ENCODE results near the gene ARF1.

The ARF1 gene

GRCh38 chr1:228146417-228147150 is 64.1 kb downstream of the ARF1 start:
- Histone ChIP-seq H3K4me3 (ENCODE audit: low read depth in 1 of 2, low read length in 2 of 2) (no peak overlapping the region), H3K27ac (ENCODE audit: low read depth, low read length) (no peak overlapping the region), H3K4me1 (ENCODE audit: control insufficient read depth in 1 of 2, insufficient read depth in 2 of 2, low read length in 2 of 2) (peaks cover 29 to 41% of the 10 kb centered on the region in 2 donors), H3K27me3 (ENCODE audit: control insufficient read depth in 1 of 2, insufficient read depth in 2 of 2, low read length in 2 of 2) (no peaks in the 10 kb centered on the region), H3K36me3 (ENCODE audit: control insufficient read depth in 1 of 2, insufficient read depth in 2 of 2, low read length in 2 of 2) (peaks cover 8 to 41% of the 10 kb centered on the region in 2 donors), H3K9me3 (ENCODE audit: control insufficient read depth in 1 of 2, low read length in 2 of 2) (no peaks in the 10 kb centered on the region), H3K9ac (ENCODE audit: low read depth in 1 of 2, low read length in 2 of 2) (no peak overlapping the region)

- Histone ChIP-seq H3K4me1 (ENCODE audit: control insufficient read depth in 1 of 2, insufficient read depth in 2 of 2, low read length in 2 of 2) (peaks cover 23 to 35% of the 10 kb centered on the region in 2 donors), H3K27me3 (ENCODE audit: control insufficient read depth in 1 of 2, insufficient read depth in 2 of 2, low read length in 2 of 2) (no peaks in the 10 kb centered on the region), H3K27ac (ENCODE audit: low read depth, low read length) (no peak overlapping the region), H3K36me3 (ENCODE audit: control insufficient read depth in 1 of 2, insufficient read depth in 2 of 2, low read length in 2 of 2) (peaks cover 8 to 41% of the 10 kb centered on the region in 2 donors), H3K9me3 (ENCODE audit: control insufficient read depth in 1 of 2, low read length in 2 of 2) (no peaks in the 10 kb centered on the region), H3K4me3 (ENCODE audit: low read depth in 1 of 2, low read length in 2 of 2) (no peak overlapping the region), H3K9ac (ENCODE audit: low read depth in 1 of 2, low read length in 2 of 2) (no peak overlapping the region)
Observed at GRCh38 chr1:228147151-228147693, 64.7 kb downstream of the ARF1 start.

- H3K9ac ChIP-seq (ENCODE audit: low read depth in 1 of 2, low read length in 2 of 2), result no peak overlapping the region
- H3K27me3 ChIP-seq (ENCODE audit: control insufficient read depth in 1 of 2, insufficient read depth in 2 of 2, low read length in 2 of 2), result no peaks in the 10 kb centered on the region
- no peak overlapping the region for H3K4me3 ChIP-seq (ENCODE audit: low read depth in 1 of 2, low read length in 2 of 2)
- no peak overlapping the region for H3K27ac ChIP-seq (ENCODE audit: low read depth, low read length)
- H3K4me1 ChIP-seq (ENCODE audit: control insufficient read depth in 1 of 2, insufficient read depth in 2 of 2, low read length in 2 of 2), result peaks cover 17 to 30% of the 10 kb centered on the region in 2 donors
- H3K9me3 ChIP-seq (ENCODE audit: control insufficient read depth in 1 of 2, low read length in 2 of 2), result no peaks in the 10 kb centered on the region
- peaks cover 8 to 41% of the 10 kb centered on the region in 2 donors for H3K36me3 ChIP-seq (ENCODE audit: control insufficient read depth in 1 of 2, insufficient read depth in 2 of 2, low read length in 2 of 2)
Observed at GRCh38 chr1:228147768-228148167, 65.3 kb downstream of the ARF1 start.

GRCh38 chr1:228148196-228148861 is 65.8 kb downstream of the ARF1 start:
- no peak overlapping the region for H3K4me3 ChIP-seq (ENCODE audit: low read depth in 1 of 2, low read length in 2 of 2)
- no peak overlapping the region for H3K9ac ChIP-seq (ENCODE audit: low read depth in 1 of 2, low read length in 2 of 2)
- H3K27me3 ChIP-seq (ENCODE audit: control insufficient read depth in 1 of 2, insufficient read depth in 2 of 2, low read length in 2 of 2), result no peaks in the 10 kb centered on the region
- H3K4me1 ChIP-seq (ENCODE audit: control insufficient read depth in 1 of 2, insufficient read depth in 2 of 2, low read length in 2 of 2), result peaks cover 11 to 24% of the 10 kb centered on the region in 2 donors
- no peaks in the 10 kb centered on the region for H3K9me3 ChIP-seq (ENCODE audit: control insufficient read depth in 1 of 2, low read length in 2 of 2)
- peaks cover 8 to 41% of the 10 kb centered on the region in 2 donors for H3K36me3 ChIP-seq (ENCODE audit: control insufficient read depth in 1 of 2, insufficient read depth in 2 of 2, low read length in 2 of 2)
- no peak overlapping the region for H3K27ac ChIP-seq (ENCODE audit: low read depth, low read length)

Data from duodenal mucosa (tissue), 2 donors.